ENCODE measurements around the gene CD63. TPM values are rescaled to one million over a fixed set of nuclear protein-coding genes. Genes with fewer than 3 reads are reported as not detected.

Gene CD63
- total RNA-seq, 1 experiment from 2014 or later: 869 TPM

DNA sequence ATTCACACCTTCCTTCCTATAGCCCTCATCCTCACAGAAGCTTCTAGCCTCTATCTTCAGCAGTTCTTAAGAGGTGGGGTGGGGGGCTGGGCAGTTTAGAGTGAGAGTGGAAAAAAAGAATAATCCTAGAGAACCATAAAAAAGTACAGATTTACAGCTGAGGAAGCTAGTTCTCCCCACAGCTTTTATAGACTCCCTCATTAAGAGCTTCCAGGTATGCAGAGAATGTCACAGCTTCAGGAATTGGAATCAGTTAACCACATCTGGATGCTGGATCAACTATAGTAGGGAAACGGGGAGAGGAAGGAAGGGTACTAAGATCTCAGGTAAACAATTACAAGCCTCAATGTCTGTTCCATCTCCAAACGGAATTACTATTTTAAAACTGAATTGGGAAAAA, 26.4 kb upstream of the CD63 start:
- H3K4me1 ChIP-seq (ENCODE audit: insufficient read depth, low read length): no peaks in the 10 kb centered on the region
- H3K9ac ChIP-seq (ENCODE audit: low read length): no peak overlapping the region
- no peaks in the 10 kb centered on the region for H3K27me3 ChIP-seq (ENCODE audit: low read length)
- no peak for DNase-seq
- no peak for ATAC-seq
- CTCF ChIA-PET: no interaction called here
- no peak overlapping the region for H3K4me3 ChIP-seq (ENCODE audit: low read length)
- H3K27ac ChIP-seq (ENCODE audit: low read length): no peak overlapping the region
- H2AFZ ChIP-seq (ENCODE audit: low read length): no peak overlapping the region
- H3F3A ChIP-seq (ENCODE audit: low read length, unreplicated experiment): no peaks in the 10 kb centered on the region
- intact Hi-C loops (cut with micrococcal nuclease): no loop called here
- no peaks in the 10 kb centered on the region for H3K79me2 ChIP-seq (ENCODE audit: low read length)
- no peaks in the 10 kb centered on the region for H3K9me3 ChIP-seq (ENCODE audit: low read length)
- no peaks in the 10 kb centered on the region for H4K20me1 ChIP-seq (ENCODE audit: low read length)
- H3K36me3 ChIP-seq (ENCODE audit: low read depth, low read length): peaks cover 64% of the 10 kb centered on the region
- BruUV-seq (replicated peaks): no TSS peak
- TF ChIP-seq EZH2 (IDR thresholded peaks at IDR 0.05; ENCODE audit: low read length, unreplicated experiment) (no peak), EZH2phosphoT487 (IDR thresholded peaks at IDR 0.05; ENCODE audit: borderline replicate concordance, low read length) (no peak)
- TF ChIP-seq, protein P1, sequence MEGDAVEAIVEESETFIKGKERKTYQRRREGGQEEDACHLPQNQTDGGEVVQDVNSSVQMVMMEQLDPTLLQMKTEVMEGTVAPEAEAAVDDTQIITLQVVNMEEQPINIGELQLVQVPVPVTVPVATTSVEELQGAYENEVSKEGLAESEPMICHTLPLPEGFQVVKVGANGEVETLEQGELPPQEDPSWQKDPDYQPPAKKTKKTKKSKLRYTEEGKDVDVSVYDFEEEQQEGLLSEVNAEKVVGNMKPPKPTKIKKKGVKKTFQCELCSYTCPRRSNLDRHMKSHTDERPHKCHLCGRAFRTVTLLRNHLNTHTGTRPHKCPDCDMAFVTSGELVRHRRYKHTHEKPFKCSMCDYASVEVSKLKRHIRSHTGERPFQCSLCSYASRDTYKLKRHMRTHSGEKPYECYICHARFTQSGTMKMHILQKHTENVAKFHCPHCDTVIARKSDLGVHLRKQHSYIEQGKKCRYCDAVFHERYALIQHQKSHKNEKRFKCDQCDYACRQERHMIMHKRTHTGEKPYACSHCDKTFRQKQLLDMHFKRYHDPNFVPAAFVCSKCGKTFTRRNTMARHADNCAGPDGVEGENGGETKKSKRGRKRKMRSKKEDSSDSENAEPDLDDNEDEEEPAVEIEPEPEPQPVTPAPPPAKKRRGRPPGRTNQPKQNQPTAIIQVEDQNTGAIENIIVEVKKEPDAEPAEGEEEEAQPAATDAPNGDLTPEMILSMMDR (conservative IDR thresholded peaks at IDR 0.05; ENCODE audit: low read depth, low read length): no peak
- POLR2A ChIA-PET (ENCODE audit: unreplicated experiment): no interaction called here
- H3K4me2 ChIP-seq (ENCODE audit: low read length): no peak overlapping the region
- no peaks in the 10 kb centered on the region for H3K9me2 ChIP-seq (replicated peaks; ENCODE audit: low read length)

DNA sequence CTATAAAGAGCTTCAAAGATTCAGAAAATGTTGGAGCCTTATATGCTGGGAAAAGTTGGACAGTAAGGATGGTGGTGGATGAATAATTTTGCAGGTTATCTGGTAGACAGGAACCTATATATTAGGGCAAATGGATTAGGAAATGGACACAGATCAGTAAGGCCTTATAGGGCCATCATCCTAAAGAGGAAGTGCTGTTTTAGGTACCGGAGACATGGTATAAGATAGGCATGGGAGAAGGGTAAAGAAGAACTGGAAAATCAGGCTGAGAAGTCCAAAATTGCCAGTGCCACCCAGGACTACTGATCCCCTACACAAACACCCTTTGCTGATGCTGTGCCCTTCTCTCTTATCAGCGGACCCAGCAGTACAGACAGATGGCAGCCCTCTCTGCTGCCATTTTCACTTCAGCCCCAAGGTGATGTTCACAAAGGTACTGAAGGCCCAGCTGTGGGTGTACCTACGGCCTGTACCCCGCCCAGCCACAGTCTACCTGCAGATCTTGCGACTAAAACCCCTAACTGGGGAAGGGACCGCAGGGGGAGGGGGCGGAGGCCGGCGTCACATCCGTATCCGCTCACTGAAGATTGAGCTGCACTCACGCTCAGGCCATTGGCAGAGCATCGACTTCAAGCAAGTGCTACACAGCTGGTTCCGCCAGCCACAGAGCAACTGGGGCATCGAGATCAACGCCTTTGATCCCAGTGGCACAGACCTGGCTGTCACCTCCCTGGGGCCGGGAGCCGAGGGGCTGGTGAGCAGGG, 19.6 kb upstream of the CD63 start:
- no peaks in the 10 kb centered on the region for H3K9me3 ChIP-seq (ENCODE audit: low read length)
- no peak overlapping the region for H3K27ac ChIP-seq (ENCODE audit: low read length)
- peaks cover 10% of the 10 kb centered on the region; the same call in 1 of the 2 replicates for H3K4me1 ChIP-seq (ENCODE audit: insufficient read depth, low read length)
- intact Hi-C loops (cut with micrococcal nuclease): no loop called here
- H3F3A ChIP-seq (ENCODE audit: low read length, unreplicated experiment): no peaks in the 10 kb centered on the region
- peaks cover 19% of the 10 kb centered on the region; the same call in 1 of the 2 replicates for H3K36me3 ChIP-seq (ENCODE audit: low read depth, low read length)
- CTCF ChIA-PET: no interaction called here
- no peak overlapping the region for H3K4me3 ChIP-seq (ENCODE audit: low read length)
- H2AFZ ChIP-seq (ENCODE audit: low read length): no peak overlapping the region
- H3K27me3 ChIP-seq (ENCODE audit: low read length): no peaks in the 10 kb centered on the region
- H3K4me2 ChIP-seq (ENCODE audit: low read length): no peak overlapping the region
- ATAC-seq: no peak
- no peaks in the 10 kb centered on the region for H4K20me1 ChIP-seq (ENCODE audit: low read length)
- no TSS peak for BruUV-seq (replicated peaks)
- TF ChIP-seq EZH2phosphoT487 (IDR thresholded peaks at IDR 0.05; ENCODE audit: borderline replicate concordance, low read length): no peak
- no peak for TF ChIP-seq EZH2 (IDR thresholded peaks at IDR 0.05; ENCODE audit: low read length, unreplicated experiment)
- TF ChIP-seq, protein P1 (conservative IDR thresholded peaks at IDR 0.05; ENCODE audit: low read depth, low read length): no peak
- no peaks in the 10 kb centered on the region for H3K79me2 ChIP-seq (ENCODE audit: low read length)
- POLR2A ChIA-PET (ENCODE audit: unreplicated experiment): no interaction called here
- no peaks in the 10 kb centered on the region for H3K9me2 ChIP-seq (replicated peaks; ENCODE audit: low read length)
- H3K9ac ChIP-seq (ENCODE audit: low read length): no peak overlapping the region
- DNase-seq: no peak

- POLR2A ChIA-PET (ENCODE audit: unreplicated experiment): no interaction called here
- BruUV-seq (replicated peaks): no TSS peak
- no peak for ATAC-seq
Measured at GRCh38 chr12:55746913-55747231, 18.1 kb upstream of the CD63 start.

More at GRCh38 chr12:55746913-55747231, 18.1 kb upstream of the CD63 start:
- no peak overlapping the region for H2AFZ ChIP-seq (ENCODE audit: low read length)
- DNase-seq: no peak
- intact Hi-C loops (cut with micrococcal nuclease): no loop called here
- no peaks in the 10 kb centered on the region for H3K9me2 ChIP-seq (replicated peaks; ENCODE audit: low read length)
- CTCF ChIA-PET: no interaction called here
- no peak overlapping the region for H3K4me2 ChIP-seq (ENCODE audit: low read length)
- H4K20me1 ChIP-seq (ENCODE audit: low read length): no peaks in the 10 kb centered on the region
- H3K4me3 ChIP-seq (ENCODE audit: low read length): no peak overlapping the region
- H3F3A ChIP-seq (ENCODE audit: low read length, unreplicated experiment): no peaks in the 10 kb centered on the region
- peaks cover 8% of the 10 kb centered on the region; the same call in 1 of the 2 replicates for H3K36me3 ChIP-seq (ENCODE audit: low read depth, low read length)
- H3K9me3 ChIP-seq (ENCODE audit: low read length): no peaks in the 10 kb centered on the region
- TF ChIP-seq EZH2phosphoT487 (IDR thresholded peaks at IDR 0.05; ENCODE audit: borderline replicate concordance, low read length) (no peak), EZH2 (IDR thresholded peaks at IDR 0.05; ENCODE audit: low read length, unreplicated experiment) (no peak)
- TF ChIP-seq, protein P1 (conservative IDR thresholded peaks at IDR 0.05; ENCODE audit: low read depth, low read length): no peak
- H3K9ac ChIP-seq (ENCODE audit: low read length): no peak overlapping the region
- H3K79me2 ChIP-seq (ENCODE audit: low read length): no peaks in the 10 kb centered on the region
- H3K27ac ChIP-seq (ENCODE audit: low read length): no peak overlapping the region
- no peaks in the 10 kb centered on the region for H3K27me3 ChIP-seq (ENCODE audit: low read length)
- peaks cover 13% of the 10 kb centered on the region; the same call in 1 of the 2 replicates for H3K4me1 ChIP-seq (ENCODE audit: insufficient read depth, low read length)

Measured in PC-3 (cell line).